Measurements from ENCODE around the gene SECTM1.
A peak's percentile ranks its signal among the peaks of the same experiment; 100 is the strongest.

- TF ChIP-seq ZFP3 (CRISPR knock-in tag; IDR thresholded peaks at IDR 0.05) (no peak), ARNTL (CRISPR knock-in tag; IDR thresholded peaks at IDR 0.05; ENCODE audit: borderline replicate concordance, low read depth) (no peak), TOX (CRISPR knock-in tag; IDR thresholded peaks at IDR 0.05; ENCODE audit: borderline replicate concordance) (no peak), GLIS3 (CRISPR knock-in tag; IDR thresholded peaks at IDR 0.05) (no peak), ZNF70 (CRISPR knock-in tag; IDR thresholded peaks at IDR 0.05) (no peak), CSDC2 (CRISPR knock-in tag; IDR thresholded peaks at IDR 0.05) (peak; percentile 79; the same call in 1 of the 2 replicates), ZNF8 (CRISPR knock-in tag; IDR thresholded peaks at IDR 0.05) (no peak), ISL1 (CRISPR knock-in tag; IDR thresholded peaks at IDR 0.05) (no peak), CSRNP3 (CRISPR knock-in tag; IDR thresholded peaks at IDR 0.05) (no peak)
- TF ChIP-seq, protein P1, sequence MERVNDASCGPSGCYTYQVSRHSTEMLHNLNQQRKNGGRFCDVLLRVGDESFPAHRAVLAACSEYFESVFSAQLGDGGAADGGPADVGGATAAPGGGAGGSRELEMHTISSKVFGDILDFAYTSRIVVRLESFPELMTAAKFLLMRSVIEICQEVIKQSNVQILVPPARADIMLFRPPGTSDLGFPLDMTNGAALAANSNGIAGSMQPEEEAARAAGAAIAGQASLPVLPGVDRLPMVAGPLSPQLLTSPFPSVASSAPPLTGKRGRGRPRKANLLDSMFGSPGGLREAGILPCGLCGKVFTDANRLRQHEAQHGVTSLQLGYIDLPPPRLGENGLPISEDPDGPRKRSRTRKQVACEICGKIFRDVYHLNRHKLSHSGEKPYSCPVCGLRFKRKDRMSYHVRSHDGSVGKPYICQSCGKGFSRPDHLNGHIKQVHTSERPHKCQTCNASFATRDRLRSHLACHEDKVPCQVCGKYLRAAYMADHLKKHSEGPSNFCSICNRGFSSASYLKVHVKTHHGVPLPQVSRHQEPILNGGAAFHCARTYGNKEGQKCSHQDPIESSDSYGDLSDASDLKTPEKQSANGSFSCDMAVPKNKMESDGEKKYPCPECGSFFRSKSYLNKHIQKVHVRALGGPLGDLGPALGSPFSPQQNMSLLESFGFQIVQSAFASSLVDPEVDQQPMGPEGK (CRISPR knock-in tag; IDR thresholded peaks at IDR 0.05; ENCODE audit: borderline replicate concordance), result no peak
These were observed 60.0 kb downstream of the SECTM1 start, which contains the start of gene CSNK1D for GRCh38 chr17:82273327-82274133.
